Adrenal gland (tissue), 12 donors: ENCODE measurements around the gene COL8A2. TPM values are rescaled to one million over a fixed set of nuclear protein-coding genes. Genes with fewer than 3 reads are reported as not detected.

Experiments used
- DNase-seq, 7 donors: peaks; one replicate each; pipeline ENCODE4 v3.0.0-alpha.2; 2019 to 2020
- H3K27ac ChIP-seq, 5 donors: fragments of 200-600 bp; sonication (generic) in 4 of 5; 1 replicate in 3 of 5; 2 replicates in 2 of 5; pipeline versions ENCODE4 v1.5.1 to v1.8.0; 2016 to 2020; ENCODE audit warnings: mild to moderate bottlenecking in 1 of 5
- H3K27me3 ChIP-seq: fragments of 200-600 bp; 2 replicates; pipeline ENCODE4 v1.8.0; 2021
- H3K36me3 ChIP-seq, 2 donors: fragments of 200-600 bp; replicated peaks in 1 of 2; 1 replicate in 1 of 2; 2 replicates in 1 of 2; pipeline versions ENCODE4 v1.5.1 to v1.8.0; 2018 to 2022
- H3K4me1 ChIP-seq, 2 donors: fragments of 200-600 bp; replicated peaks in 1 of 2; 1 replicate in 1 of 2; 2 replicates in 1 of 2; pipeline versions ENCODE4 v1.5.1 to v1.8.0; 2018 to 2021
- H3K4me3 ChIP-seq, 4 donors: fragments of 200-600 bp; sonication (generic) in 3 of 4; one replicate each; pipeline ENCODE4 v1.5.1; 2016 to 2018
- H3K9me3 ChIP-seq, 3 donors: fragments of 200-600 bp; sonication (generic) in 1 of 3; replicated peaks in 1 of 3; 1 replicate in 2 of 3; 2 replicates in 1 of 3; pipeline versions ENCODE4 v1.5.1 to v1.8.0; 2016 to 2021
- CTCF ChIP-seq, 6 experiments: fragments of 450-650 bp in 4 of 6; fragments of 200-600 bp in 2 of 6; sonication (generic) in 1 of 6; IDR thresholded peaks; 1 replicate in 5 of 6; 2 replicates in 1 of 6; pipeline versions ENCODE4 v1.5.1 to v1.8.0; 2016 to 2021; ENCODE audit warnings: antibody characterized with exemption in 6 of 6, mild to moderate bottlenecking in 2 of 6, moderate library complexity in 1 of 6
- POLR2A ChIP-seq, 2 donors: fragments of 450-650 bp; IDR thresholded peaks; one replicate each; pipeline ENCODE4 v1.6.1; 2017; ENCODE audit warnings: antibody characterized with exemption in 2 of 2, mild to moderate bottlenecking in 2 of 2, moderate library complexity in 1 of 2
- WGBS, 4 donors: extraction: QIAGEN DNeasy Blood & Tissue Kit in 2 of 4; methylation state at CpG; one replicate each; pipeline versions ENCODE4 v1.1.5 to v1.1.7; 2013 to 2017; 5-methylcytosine and 5-hydroxymethylcytosine counted together
- intact Hi-C, 2 donors: fragments of 100-400 bp; cut with DNase I; formaldehyde crosslinking; loops; one replicate each; pipeline versions ENCODE4 v1.14.1 to v1.15.0; 2022 to 2023
- polyA plus RNA-seq, 3 donors: library from polyadenylated mRNA; stranded (reverse); fragments of 200-250 nt in 2 of 3; fragments of 350-450 nt in 1 of 3; fragmentation: Illumina TruSeq in 1 of 3; extraction: RNeasy Lipid Tissue Mini Kit (QIAGEN cat#74804) in 1 of 3; gene quantifications; one replicate each; pipeline ENCODE4 v1.2.3, GENCODE V29; 2013 to 2014
- total RNA-seq, 9 donors: library from RNA; depleted of rRNA in 4 of 9; stranded (reverse); fragments of >200 nt in 4 of 9; fragments of 120-200 nt in 1 of 9; fragmentation: NEBNext Ultra II Directional in 1 of 9; extraction: Animal tissue kit (Norgen Biotek cat#: 25700) in 1 of 9; gene quantifications; one replicate each; pipeline versions ENCODE4 v1.1.0 to v1.2.4, GENCODE V29; 2013 to 2023
- donor health status: healthy with polysubstance abuse.
- donor health status: Bipolar disorder and iron deficiency.
- donor health status: DM: yes; HTN: yes; CAD: no.
- donor health status: DM: no; HTN: no; CAD: no.
- donor health status: DM: no; HTN: no; CAD: no.
- donor health status: DM: yes; HTN: yes; CAD: no.

COL8A2 gene
- total and polyA plus RNA-seq, 12 donors = 0.66 to 6.6 (median 1.9) TPM

- intact Hi-C loops = loop anchor here (5.0 to 10.0 kb wide), 2 partner anchors 143 to 245 kb away; partner anchors contain the start of gene LSM10 (in 1 of the 2)
- H3K9me3 ChIP-seq = no peaks in the 10 kb centered on the region
- peak within 1 kb of the TSS; percentile 74 to 97 (median 96) for H3K27ac ChIP-seq
- H3K4me3 ChIP-seq = peak within 1 kb of the TSS; percentile 59 to 96 (median 76)
- H3K4me1 ChIP-seq = peaks cover 27 to 45% of the 10 kb centered on the region in 2 donors
- peak; percentile 100 for DNase-seq
- H3K27me3 ChIP-seq = no peaks in the 10 kb centered on the region
- H3K36me3 ChIP-seq = peaks cover 0 to 8% of the 10 kb centered on the region in 2 donors
- TF ChIP-seq POLR2A (IDR thresholded peaks at IDR 0.05) (peak; percentile 63 to 77), CTCF (IDR thresholded peaks at IDR 0.05) (peak; percentile 75 to 99 (median 98))
- WGBS, 4 donors = 0 to 1% (median 1%) methylated on average over 24 to 62 of the region's 62 CpGs
These were observed 24.4 kb upstream of the COL8A2 start, which contains the start of gene TRAPPC3 for GRCh38 chr1:36149237-36149972. Gene TRAPPC3, minus strand, starts transcription at chr1:36149486. Its CDS starts 108 bp downstream, at chr1:36149378.

GRCh38 chr1:36148821-36149236 lies 23.8 kb upstream of the COL8A2 start:
- H3K36me3 ChIP-seq = peaks cover 0 to 8% of the 10 kb centered on the region in 2 donors
- TF ChIP-seq POLR2A (IDR thresholded peaks at IDR 0.05) = no peak
- no peak for TF ChIP-seq CTCF (IDR thresholded peaks at IDR 0.05)
- H3K27me3 ChIP-seq = no peaks in the 10 kb centered on the region
- H3K9me3 ChIP-seq = no peaks in the 10 kb centered on the region
- peaks cover 27 to 45% of the 10 kb centered on the region in 2 donors for H3K4me1 ChIP-seq
- DNase-seq = no peak
- intact Hi-C loops = loop anchor here (5.0 to 10.0 kb wide), 2 partner anchors 143 to 246 kb away; partner anchors contain the start of gene LSM10 (in 1 of the 2)
- peak overlapping the region; percentile 59 to 96 (median 76) for H3K4me3 ChIP-seq
- H3K27ac ChIP-seq = peak overlapping the region; percentile 74 to 96 (median 89)
- WGBS, 4 donors = 1 to 5% (median 1%) methylated on average over 13 to 16 of the region's 16 CpGs

GRCh38 chr1:36144413-36144812 lies 19.4 kb upstream of the COL8A2 start:
- Histone ChIP-seq H3K4me3 (no peak overlapping the region), H3K36me3 (peaks cover 0 to 8% of the 10 kb centered on the region in 2 donors), H3K27me3 (no peaks in the 10 kb centered on the region), H3K4me1 (peaks cover 28 to 63% of the 10 kb centered on the region in 2 donors), H3K27ac (no peak overlapping the region), H3K9me3 (no peaks in the 10 kb centered on the region)
- intact Hi-C loops = loop anchor here in 1 of 2 donors (10.0 kb wide), 1 partner anchor 250 kb away; the partner anchor contains the start of gene LSM10
- no peak for DNase-seq
- TF ChIP-seq CTCF (IDR thresholded peaks at IDR 0.05) (no peak), POLR2A (IDR thresholded peaks at IDR 0.05) (no peak)
- 76 to 89% (median 84%) methylated on average over 2 of the region's 2 CpGs for WGBS, 4 donors

GRCh38 chr1:36143424-36143823 lies 18.4 kb upstream of the COL8A2 start:
- no peak for DNase-seq
- WGBS, 4 donors = 83 to 92% (median 88%) methylated on average over 4 of the region's 4 CpGs
- Histone ChIP-seq H3K4me3 (no peak overlapping the region), H3K36me3 (peaks cover 0 to 15% of the 10 kb centered on the region in 2 donors), H3K27me3 (no peaks in the 10 kb centered on the region), H3K4me1 (peaks cover 26 to 63% of the 10 kb centered on the region in 2 donors), H3K27ac (no peak overlapping the region), H3K9me3 (no peaks in the 10 kb centered on the region)
- TF ChIP-seq POLR2A (IDR thresholded peaks at IDR 0.05) = no peak
- TF ChIP-seq CTCF (IDR thresholded peaks at IDR 0.05) = no peak
- intact Hi-C loops = loop anchor here in 1 of 2 donors (10.0 kb wide), 1 partner anchor 251 kb away; the partner anchor contains the start of gene LSM10
